CD14-positive monocyte (primary cell): ENCODE measurements around the gene POPDC2. TPM values are rescaled to one million over a fixed set of nuclear protein-coding genes. Genes with fewer than 3 reads are reported as not detected.
A peak's percentile ranks its signal among the peaks of the same experiment; 100 is the strongest.

Source experiments
- DNase-seq, 3 donors: peaks; one replicate each; pipeline ENCODE4 v3.0.0-alpha.2; 2011 to 2022
- H2AFZ ChIP-seq: 2 replicates; pipeline ENCODE4 v1.6.0; 2012; ENCODE audit warnings: mild to moderate bottlenecking, low read depth, low read length, inconsistent platforms; ENCODE audit not compliant: insufficient read depth, poor library complexity, severe bottlenecking
- H3K27ac ChIP-seq, 2 donors: 1 replicate in 1 of 2; 2 replicates in 1 of 2; pipeline ENCODE4 v1.5.1; 2012 to 2013; ENCODE audit warnings: low read length in 2 of 2, control low read depth in 1 of 2, inconsistent platforms in 1 of 2, low read depth in 1 of 2, mild to moderate bottlenecking in 1 of 2
- H3K27me3 ChIP-seq, 2 donors: one replicate each; pipeline versions ENCODE4 v1.6.0 to v1.6.1; 2011 to 2013; ENCODE audit warnings: low read length in 2 of 2; ENCODE audit not compliant: control insufficient read depth in 2 of 2, insufficient read depth in 2 of 2
- H3K36me3 ChIP-seq, 2 donors: replicated peaks in 1 of 2; 1 replicate in 1 of 2; 2 replicates in 1 of 2; pipeline versions ENCODE4 v1.5.1 to v1.6.1; 2012 to 2013; ENCODE audit warnings: low read length in 2 of 2, control low read depth in 1 of 2, inconsistent platforms in 1 of 2, mild to moderate bottlenecking in 1 of 2; ENCODE audit not compliant: insufficient read depth in 2 of 2, control insufficient read depth in 1 of 2
- H3K4me1 ChIP-seq, 2 donors: 1 replicate in 1 of 2; 2 replicates in 1 of 2; pipeline versions ENCODE4 v1.5.1 to v1.6.1; 2012 to 2013; ENCODE audit warnings: low read length in 2 of 2, control low read depth in 1 of 2, inconsistent platforms in 1 of 2, mild to moderate bottlenecking in 1 of 2, moderate library complexity in 1 of 2; ENCODE audit not compliant: insufficient read depth in 2 of 2, control insufficient read depth in 1 of 2
- H3K4me2 ChIP-seq: replicated peaks from 2 replicates; pipeline ENCODE3; 2012; ENCODE audit warnings: low read length, moderate library complexity, mild to moderate bottlenecking; ENCODE audit not compliant: poor library complexity, severe bottlenecking; ENCODE audit errors: extremely low read depth
- H3K4me3 ChIP-seq, 3 experiments: fragments of 200-600 bp in 1 of 3; sonication (generic) in 1 of 3; replicated peaks in 1 of 3; 1 replicate in 2 of 3; 2 replicates in 1 of 3; pipeline ENCODE4 v1.5.1; 2011 to 2013; ENCODE audit warnings: low read length in 3 of 3, mild to moderate bottlenecking in 3 of 3, control low read depth in 2 of 3, low read depth in 2 of 3, inconsistent platforms in 1 of 3, moderate library complexity in 1 of 3
- H3K79me2 ChIP-seq: 2 replicates; pipeline ENCODE4 v1.6.0; 2012; ENCODE audit warnings: mild to moderate bottlenecking, control low read depth, inconsistent platforms, low read length, moderate library complexity; ENCODE audit not compliant: insufficient read depth
- H3K9ac ChIP-seq: 2 replicates; pipeline ENCODE4 v1.6.0; 2017; ENCODE audit warnings: low read length, mild to moderate bottlenecking; ENCODE audit not compliant: insufficient read depth, poor library complexity, severe bottlenecking
- H3K9me3 ChIP-seq, 2 donors: replicated peaks in 1 of 2; 1 replicate in 1 of 2; 2 replicates in 1 of 2; pipeline versions ENCODE4 v1.5.1 to v1.6.1; 2012 to 2013; ENCODE audit warnings: low read length in 2 of 2, control low read depth in 1 of 2; ENCODE audit not compliant: control insufficient read depth in 1 of 2, insufficient read depth in 1 of 2
- H4K20me1 ChIP-seq: 2 replicates; pipeline ENCODE4 v1.6.0; 2012; ENCODE audit warnings: mild to moderate bottlenecking, low read length, control low read depth, moderate library complexity; ENCODE audit not compliant: insufficient read depth
- H3K27ac Mint-ChIP-seq, 7 donors: one replicate each; pipeline ENCODE4 v1.8.0; 2020; ENCODE audit warnings: mild to moderate bottlenecking in 7 of 7, mixed read lengths in 7 of 7, moderate library complexity in 6 of 7, inconsistent platforms in 2 of 7
- H3K27me3 Mint-ChIP-seq, 3 donors: one replicate each; pipeline ENCODE4 v1.8.0; 2021 to 2022; ENCODE audit warnings: low read depth in 3 of 3, mild to moderate bottlenecking in 3 of 3, mixed read lengths in 3 of 3, moderate library complexity in 3 of 3, inconsistent platforms in 1 of 3
- H3K36me3 Mint-ChIP-seq, 2 donors: one replicate each; pipeline ENCODE4 v1.8.0; 2020; ENCODE audit warnings: mixed read lengths in 2 of 2, inconsistent platforms in 1 of 2, mild to moderate bottlenecking in 1 of 2
- H3K4me1 Mint-ChIP-seq: one replicate; pipeline ENCODE4 v1.8.0; 2020; ENCODE audit warnings: mild to moderate bottlenecking, mixed read lengths
- H3K4me3 Mint-ChIP-seq, 2 donors: one replicate each; pipeline ENCODE4 v1.8.0; 2020; ENCODE audit warnings: mild to moderate bottlenecking in 2 of 2, mixed read lengths in 2 of 2, moderate library complexity in 1 of 2
- H3K9me3 Mint-ChIP-seq, 7 donors: one replicate each; pipeline ENCODE4 v1.8.0; 2020 to 2022; ENCODE audit warnings: mixed read lengths in 7 of 7, mild to moderate bottlenecking in 6 of 7, moderate library complexity in 6 of 7, inconsistent platforms in 2 of 7
- WGBS: methylation state at CpG from one replicate; pipeline ENCODE4 v1.1.5; 2013; ENCODE audit warnings: missing lambda C conversion rate; ENCODE audit not compliant: insufficient coverage; 5-methylcytosine and 5-hydroxymethylcytosine counted together
- intact Hi-C, 2 donors: fragments of 100-400 bp; cut with micrococcal nuclease; formaldehyde crosslinking; loops; one replicate each; pipeline versions ENCODE4 v1.15.0 to v1.15.1; 2023
- polyA plus RNA-seq, 3 donors: library from polyadenylated mRNA; depleted of rRNA in 1 of 3; unstranded in 2 of 3; stranded (reverse) in 1 of 3; fragments of 300-500 nt in 2 of 3; fragments of >200 nt in 1 of 3; fragmentation: Illumina TruSeq in 2 of 3; gene quantifications; 1 replicate in 2 of 3; 2 replicates in 1 of 3; pipeline ENCODE4 v1.2.3, GENCODE V29; 2012 to 2021
- TF ChIP-seq, protein P1 (sequence below): fragments of 200-600 bp; IDR thresholded peaks from one replicate; pipeline ENCODE4 v1.8.0; 2022; ENCODE audit warnings: antibody characterized with exemption, mild to moderate bottlenecking

Gene POPDC2
- polyA plus RNA-seq, 3 donors, result 0.58 to 6.7 (median 0.63) TPM

- no peak overlapping the region for H3K4me3 ChIP-seq
- no peaks in the 10 kb centered on the region for H3K9me3 ChIP-seq
- no peaks in the 10 kb centered on the region for H3K79me2 ChIP-seq
- Mint-ChIP-seq H3K4me1 (peaks cover 4% of the 10 kb centered on the region), H3K9me3 (no peaks in the 10 kb centered on the region), H3K36me3 (no peaks in the 10 kb centered on the region), H3K27me3 (peaks cover 0 to 5% (median 3%) of the 10 kb centered on the region in 3 donors), H3K27ac (peak overlapping the region in 1 of 7 donors; percentile 56), H3K4me3 (no peak overlapping the region)
- H3K27ac ChIP-seq, result no peak overlapping the region
- H3K4me2 ChIP-seq, result no peak overlapping the region
- no peaks in the 10 kb centered on the region for H3K4me1 ChIP-seq
- H2AFZ ChIP-seq, result no peak overlapping the region
- WGBS, result 8% methylated on average over 1 of the region's 1 CpG
- DNase-seq, result no peak
- H4K20me1 ChIP-seq, result no peaks in the 10 kb centered on the region
- intact Hi-C loops, result no loop called here
- no peaks in the 10 kb centered on the region for H3K27me3 ChIP-seq
- TF ChIP-seq, protein P1, sequence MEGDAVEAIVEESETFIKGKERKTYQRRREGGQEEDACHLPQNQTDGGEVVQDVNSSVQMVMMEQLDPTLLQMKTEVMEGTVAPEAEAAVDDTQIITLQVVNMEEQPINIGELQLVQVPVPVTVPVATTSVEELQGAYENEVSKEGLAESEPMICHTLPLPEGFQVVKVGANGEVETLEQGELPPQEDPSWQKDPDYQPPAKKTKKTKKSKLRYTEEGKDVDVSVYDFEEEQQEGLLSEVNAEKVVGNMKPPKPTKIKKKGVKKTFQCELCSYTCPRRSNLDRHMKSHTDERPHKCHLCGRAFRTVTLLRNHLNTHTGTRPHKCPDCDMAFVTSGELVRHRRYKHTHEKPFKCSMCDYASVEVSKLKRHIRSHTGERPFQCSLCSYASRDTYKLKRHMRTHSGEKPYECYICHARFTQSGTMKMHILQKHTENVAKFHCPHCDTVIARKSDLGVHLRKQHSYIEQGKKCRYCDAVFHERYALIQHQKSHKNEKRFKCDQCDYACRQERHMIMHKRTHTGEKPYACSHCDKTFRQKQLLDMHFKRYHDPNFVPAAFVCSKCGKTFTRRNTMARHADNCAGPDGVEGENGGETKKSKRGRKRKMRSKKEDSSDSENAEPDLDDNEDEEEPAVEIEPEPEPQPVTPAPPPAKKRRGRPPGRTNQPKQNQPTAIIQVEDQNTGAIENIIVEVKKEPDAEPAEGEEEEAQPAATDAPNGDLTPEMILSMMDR, result no peak
- no peak overlapping the region for H3K9ac ChIP-seq
- H3K36me3 ChIP-seq, result no peaks in the 10 kb centered on the region
Measured at GRCh38 chr3:119602676-119603075, 57.7 kb downstream of the POPDC2 start.

- TF ChIP-seq, protein P1, result no peak
- Histone ChIP-seq H3K4me3 (no peak overlapping the region), H3K36me3 (no peaks in the 10 kb centered on the region), H3K4me1 (peaks cover 11 to 14% of the 10 kb centered on the region in 2 donors), H2AFZ (peak overlapping the region; percentile 18), H4K20me1 (no peaks in the 10 kb centered on the region), H3K9me3 (no peaks in the 10 kb centered on the region), H3K27me3 (no peaks in the 10 kb centered on the region), H3K4me2 (no peak overlapping the region), H3K79me2 (no peaks in the 10 kb centered on the region), H3K9ac (no peak overlapping the region), H3K27ac (no peak overlapping the region)
- DNase-seq, result no peak
- peaks cover 16% of the 10 kb centered on the region for H3K4me1 Mint-ChIP-seq
- H3K27me3 Mint-ChIP-seq, result peaks cover 0 to 6% (median 2%) of the 10 kb centered on the region in 3 donors
- intact Hi-C loops, result no loop called here
- WGBS, result 100% methylated on average over 1 of the region's 3 CpGs
- no peaks in the 10 kb centered on the region for H3K9me3 Mint-ChIP-seq
- no peak overlapping the region for H3K27ac Mint-ChIP-seq
- no peaks in the 10 kb centered on the region for H3K36me3 Mint-ChIP-seq
- no peak overlapping the region for H3K4me3 Mint-ChIP-seq
Measured at GRCh38 chr3:119601154-119601553, 59.2 kb downstream of the POPDC2 start.
